Myocyte (in vitro differentiated cells): ENCODE measurements around the gene KIF26A. TPM values are rescaled to one million over a fixed set of nuclear protein-coding genes. Genes with fewer than 3 reads are reported as not detected.

ENCODE experiments used
- DNase-seq: peaks from one replicate; pipeline ENCODE4 v3.0.0-alpha.2; 2012; ENCODE audit warnings: low read depth
- total RNA-seq: library from RNA; depleted of rRNA; stranded (reverse); fragments of >200 nt; gene quantifications from 2 replicates; pipeline ENCODE4 v1.2.3, GENCODE V29; 2014

The KIF26A gene
- total RNA-seq, 1 donor from 2014 or later, result not detected

DNA sequence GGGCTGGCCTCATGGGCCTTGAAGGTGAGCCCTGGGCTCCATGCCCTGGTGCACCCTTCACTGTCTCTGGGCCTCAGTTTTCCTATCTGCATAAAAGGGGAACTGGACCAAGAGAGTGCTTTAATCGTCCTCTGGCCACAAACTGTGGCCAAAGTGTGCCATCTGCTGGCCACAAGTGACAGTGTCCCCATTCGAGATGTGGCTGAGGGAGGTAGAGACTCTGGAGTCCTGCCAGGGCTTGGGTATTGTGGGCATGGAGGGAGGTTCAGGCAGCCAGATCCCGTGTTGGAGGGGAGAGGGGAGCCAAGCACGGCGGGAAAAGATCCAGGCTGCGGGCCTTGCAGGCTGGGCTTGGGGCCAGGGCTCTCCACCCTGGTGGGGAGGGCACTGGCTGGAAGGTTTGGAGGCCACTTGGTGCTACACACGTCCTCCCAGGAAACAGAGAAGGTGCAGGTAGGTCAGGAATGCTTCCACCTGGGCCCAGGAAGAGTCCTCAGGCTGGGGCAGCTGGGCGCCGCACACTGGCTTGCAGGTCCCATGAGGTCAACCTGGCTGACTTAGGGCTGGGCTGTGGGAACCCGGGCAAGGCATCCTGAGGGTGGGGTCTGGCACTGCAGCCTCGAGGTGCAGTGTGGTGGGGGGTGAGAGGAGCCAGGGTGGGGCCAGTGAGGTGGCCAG is 7.3 kb upstream of the KIF26A start:
- peak; percentile 48 for DNase-seq

DNA sequence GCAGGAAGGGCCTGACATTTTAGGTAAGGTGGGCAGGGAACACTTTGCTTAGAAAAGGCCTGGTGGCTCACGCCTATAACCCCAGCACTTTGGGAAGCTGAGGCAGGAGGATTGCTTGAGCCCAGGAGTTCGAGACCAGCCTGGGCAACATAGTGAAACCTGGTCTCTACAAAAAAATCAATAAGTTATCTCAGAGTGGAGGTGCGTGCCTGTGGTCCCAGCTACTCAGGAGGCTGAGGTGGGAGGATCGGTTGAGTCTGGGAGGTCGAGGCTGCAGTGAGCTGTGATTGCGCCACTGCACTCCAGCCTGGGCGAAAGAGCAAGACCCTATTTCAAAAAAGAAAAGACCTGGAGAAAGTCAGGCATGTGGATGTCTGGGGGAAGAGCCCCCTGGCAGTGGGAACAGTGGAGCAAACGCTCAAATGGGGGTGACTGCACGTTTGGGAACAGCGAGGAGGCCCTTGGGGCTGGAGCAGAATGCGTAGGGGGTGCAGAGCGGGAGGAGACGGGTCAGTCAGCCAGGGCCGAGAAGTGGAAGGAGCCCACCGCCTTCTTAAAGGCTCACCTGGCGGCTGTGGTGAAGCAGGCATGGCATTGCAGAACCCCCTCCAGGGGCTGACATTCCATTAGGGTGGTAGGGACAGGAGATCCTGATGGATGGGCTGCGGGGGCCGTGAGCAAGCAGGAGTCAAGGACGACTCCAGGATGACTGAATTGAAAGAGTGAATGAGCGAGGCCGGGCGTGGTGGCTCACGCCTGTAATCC is 6.2 kb upstream of the KIF26A start:
- no peak for DNase-seq

DNA sequence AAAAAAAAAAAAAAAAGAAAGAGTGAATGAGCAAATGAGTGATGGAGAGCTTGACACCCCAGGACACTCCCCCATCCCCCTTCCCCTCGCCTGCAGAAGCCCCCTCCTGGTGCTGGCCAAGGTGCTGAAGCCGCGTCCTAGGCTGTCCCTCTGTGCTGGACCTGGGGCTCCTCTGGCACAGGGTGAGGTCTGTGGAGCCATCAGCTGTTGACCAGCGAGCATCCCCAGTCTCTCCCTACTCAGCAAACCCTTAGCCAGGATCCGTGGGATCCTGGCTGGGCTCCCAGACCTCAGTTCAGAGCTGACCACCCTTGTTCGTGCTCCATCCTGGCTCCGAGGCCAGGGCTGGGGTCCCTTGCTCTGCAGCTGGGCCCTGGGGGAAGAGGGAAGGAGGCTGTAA is 5.4 kb upstream of the KIF26A start:
- DNase-seq, result no peak

DNA sequence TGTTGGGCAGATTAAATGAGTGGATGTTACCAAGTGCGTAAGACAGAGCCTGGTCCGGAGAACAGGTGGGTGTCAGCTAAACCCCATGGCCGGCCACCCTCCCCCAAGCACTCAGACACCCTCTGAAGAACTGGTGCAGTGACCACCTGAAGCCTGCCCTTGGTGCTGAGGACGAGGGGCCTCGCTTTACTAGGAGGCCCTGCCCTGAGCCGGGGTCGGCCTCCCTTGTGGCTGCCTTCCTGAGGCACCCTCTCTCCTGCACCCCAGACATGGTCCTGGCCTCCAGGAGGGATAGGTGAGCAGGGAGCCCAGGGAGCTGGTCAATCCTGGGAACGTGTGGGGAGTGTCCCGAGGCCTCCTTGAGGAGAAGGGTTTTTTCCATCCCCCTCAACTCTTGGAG is 4.9 kb upstream of the KIF26A start:
- DNase-seq, result no peak

GRCh38 chr14:104134061-104134965 is 4.1 kb upstream of the KIF26A start:
- no peak for DNase-seq

- peak; percentile 20 for DNase-seq
Observed at GRCh38 chr14:104135121-104135903, 3.1 kb upstream of the KIF26A start.

DNA sequence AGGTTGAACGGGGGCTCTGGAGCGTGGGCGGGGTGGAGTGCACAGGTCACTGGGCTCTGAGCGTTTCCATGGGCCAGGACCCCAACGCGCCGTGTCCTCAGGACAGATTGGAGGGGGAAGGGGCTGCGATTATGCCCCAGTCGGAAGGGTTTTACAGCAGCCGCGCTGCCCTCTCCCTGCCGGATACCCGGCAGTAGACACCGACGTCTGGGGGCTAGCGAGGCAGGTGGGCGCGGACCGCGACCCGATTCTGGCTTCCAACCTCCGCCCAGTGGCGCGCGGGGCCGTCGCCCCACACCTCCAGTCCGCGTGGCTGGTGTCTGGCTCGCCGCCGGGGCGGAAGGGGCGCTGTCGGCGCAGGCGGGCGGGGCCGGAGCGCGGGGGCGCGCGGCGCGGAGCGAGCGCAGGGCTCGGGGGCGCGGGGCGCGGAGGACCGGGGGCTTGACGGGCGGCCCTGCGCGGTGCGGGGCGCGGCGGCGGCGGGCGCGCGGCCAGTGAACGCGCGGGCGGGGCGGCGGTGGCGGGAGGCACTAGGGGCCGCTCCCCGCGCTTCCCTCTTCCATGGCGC is 2.4 kb upstream of the KIF26A start:
- DNase-seq, result no peak

GRCh38 chr14:104136472-104137296 is 1.7 kb upstream of the KIF26A start:
- no peak for DNase-seq

GRCh38 chr14:104137297-104138097 is 890 bp upstream of the KIF26A start:
- peak; percentile 32 for DNase-seq

GRCh38 chr14:104138718-104139459 is 502 bp downstream of the KIF26A start:
- no peak for DNase-seq

- DNase-seq, result no peak
Observed at GRCh38 chr14:104139460-104140212, 1.2 kb downstream of the KIF26A start.

DNA sequence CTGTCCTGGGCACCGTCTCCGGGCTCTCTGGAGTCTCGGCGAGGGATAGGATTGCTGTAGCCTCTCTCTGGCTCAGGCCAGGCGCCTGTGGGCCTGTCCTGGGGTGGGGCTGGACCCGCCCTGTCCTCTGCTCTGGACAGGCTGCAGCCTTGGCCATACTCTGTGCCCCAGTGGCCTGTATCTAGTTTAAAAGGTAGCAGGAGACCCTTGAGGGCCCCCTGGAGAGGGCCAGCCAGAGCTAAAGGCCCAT is 1.8 kb downstream of the KIF26A start:
- DNase-seq, result no peak

- no peak for DNase-seq
Observed at GRCh38 chr14:104140463-104141331, 2.3 kb downstream of the KIF26A start.

DNA sequence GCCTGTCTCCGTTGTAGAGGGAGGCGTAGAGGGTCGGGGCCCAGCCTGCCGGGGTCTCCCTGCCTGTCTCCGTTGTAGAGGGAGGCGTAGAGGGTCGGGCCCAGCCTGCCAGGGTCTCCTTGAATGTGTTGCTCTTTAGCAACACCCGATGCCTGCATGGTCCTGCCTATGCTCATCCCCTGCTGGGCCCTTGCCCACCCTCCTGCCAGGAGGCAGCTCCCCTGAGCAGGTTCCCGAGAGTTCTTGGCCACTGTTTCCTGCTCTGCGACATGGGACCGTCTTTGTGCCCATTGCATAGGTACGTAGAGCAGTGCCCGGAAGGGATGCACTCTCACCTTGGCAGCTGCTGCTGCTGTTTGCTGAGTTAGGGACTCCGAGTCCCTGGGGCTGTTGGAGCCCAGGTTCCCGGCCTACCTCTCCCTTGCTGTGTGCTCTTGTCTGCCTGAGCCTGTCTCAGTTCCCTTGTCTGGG is 3.3 kb downstream of the KIF26A start:
- DNase-seq, result no peak

DNA sequence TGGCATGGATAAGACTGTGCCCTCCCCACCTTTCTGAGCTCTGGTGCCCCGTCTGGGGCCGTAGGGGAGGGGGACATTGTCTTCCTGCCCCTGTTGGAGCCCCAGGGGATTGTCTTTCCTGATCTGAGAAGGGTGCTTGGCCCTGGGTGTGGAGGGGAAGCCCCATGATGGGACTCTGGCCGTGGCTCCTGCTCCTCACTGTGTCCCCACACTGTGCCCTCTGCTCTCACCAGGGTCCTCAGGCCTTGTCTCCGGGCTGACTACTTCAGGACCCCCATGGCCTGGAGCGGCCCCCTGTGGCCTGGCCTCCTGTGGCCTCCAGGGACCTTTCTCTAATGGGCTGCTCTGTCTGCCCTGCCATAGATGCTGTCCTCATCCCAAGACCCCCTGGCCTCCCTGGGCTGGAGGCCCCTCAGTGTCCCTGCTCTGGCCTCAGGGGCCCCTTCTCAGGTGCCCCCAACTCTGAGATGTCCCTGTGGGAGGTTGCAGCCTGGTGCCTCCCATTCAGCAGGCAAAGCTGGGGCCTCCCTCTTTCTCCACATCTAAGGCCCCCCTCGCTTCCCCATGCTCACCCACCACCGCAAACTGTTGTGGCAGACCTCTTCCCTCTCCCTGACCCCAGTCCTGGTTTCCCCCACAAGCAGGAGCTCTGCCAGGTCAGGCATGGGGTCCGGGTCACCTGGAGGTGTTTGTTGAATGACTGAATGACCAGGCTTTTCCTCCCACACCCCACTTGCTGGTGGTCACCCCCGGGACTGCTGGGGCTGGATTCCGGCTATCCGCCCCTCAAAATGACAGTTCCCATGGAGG is 4.0 kb downstream of the KIF26A start:
- no peak for DNase-seq
